Endothelial cell of umbilical vein (primary cell): Measurements from ENCODE around the gene PHACTR1. TPM values are rescaled to one million over a fixed set of nuclear protein-coding genes. Genes with fewer than 3 reads are reported as not detected.

Source experiments
- BruUV-seq: library from RNA; stranded (reverse); fragments of 400-500 nt; replicated peaks from 2 replicates; lab custom pipeline; 2021; lab: Mats Ljungman, UMichigan
- CTCF ChIA-PET: fragments of 300-600, 350-600 bp; sonication (Branson Sonifier 250); formaldehyde crosslinking; loops from one replicate; lab custom pipeline; 2021; ENCODE audit warnings: antibody characterized with exemption, inconsistent platforms; lab: Charles Lee
- POLR2A ChIA-PET: fragments of 300-600, 350-600 bp; sonication (Branson Sonifier 250); formaldehyde crosslinking; loops from one replicate; lab custom pipeline; 2021; ENCODE audit warnings: antibody characterized with exemption, inconsistent platforms; lab: Charles Lee
- DNase-seq: peaks from one replicate; pipeline ENCODE4 v3.0.0-alpha.2; 2011; ENCODE audit warnings: low read depth, low spot score
- FAIRE-seq: peaks from 2 replicates; lab custom pipeline; 2011; peaks lifted over from hg19 to GRCh38; lab: Jason Lieb, UNC
- H2AFZ ChIP-seq: 2 replicates; pipeline ENCODE4 v1.6.0; 2012; ENCODE audit warnings: low read depth, low read length, control low read depth, inconsistent platforms
- H3K27ac ChIP-seq: 2 replicates; pipeline ENCODE4 v1.5.1; 2011; ENCODE audit warnings: low read depth, mild to moderate bottlenecking, control low read depth, low read length, moderate library complexity; ENCODE audit not compliant: insufficient read depth
- H3K27me3 ChIP-seq, 2 experiments: 2 replicates each; pipeline versions ENCODE4 v1.6.0 to v1.6.1; 2011; ENCODE audit warnings: low read length in 2 of 2, mixed read lengths in 1 of 2; ENCODE audit not compliant: control insufficient read depth in 2 of 2, insufficient read depth in 2 of 2
- H3K36me3 ChIP-seq, 2 experiments: 2 replicates in 1 of 2; 3 replicates in 1 of 2; pipeline ENCODE4 v1.5.1; 2011; ENCODE audit warnings: low read length in 2 of 2, mild to moderate bottlenecking in 1 of 2, moderate library complexity in 1 of 2; ENCODE audit not compliant: control insufficient read depth in 2 of 2, insufficient read depth in 2 of 2; ENCODE audit errors: extremely low read depth in 1 of 2
- H3K4me1 ChIP-seq: 3 replicates; pipeline ENCODE4 v1.5.1; 2011; ENCODE audit warnings: mild to moderate bottlenecking, low read length; ENCODE audit not compliant: control insufficient read depth, insufficient read depth; ENCODE audit errors: extremely low read depth
- H3K4me2 ChIP-seq: 2 replicates; pipeline ENCODE4 v1.6.1; 2011; ENCODE audit warnings: low read length, control low read depth, mixed read lengths; ENCODE audit not compliant: insufficient read depth
- H3K4me3 ChIP-seq, 3 experiments: fragments of 200-600 bp in 1 of 3; sonication (generic), shearing (Covaris generic) in 1 of 3; replicated peaks in 1 of 3; 2 replicates each; pipeline ENCODE4 v1.5.1; 2011 to 2016; ENCODE audit warnings: control low read depth in 3 of 3, low read length in 3 of 3, mild to moderate bottlenecking in 2 of 3, inconsistent platforms in 1 of 3, low read depth in 1 of 3, moderate library complexity in 1 of 3; ENCODE audit not compliant: insufficient read depth in 1 of 3
- H3K79me2 ChIP-seq: 2 replicates; pipeline ENCODE4 v1.6.0; 2012; ENCODE audit warnings: low read length, inconsistent platforms; ENCODE audit not compliant: control insufficient read depth, insufficient read depth
- H3K9ac ChIP-seq: replicated peaks from 2 replicates; pipeline ENCODE3; 2011; ENCODE audit warnings: low read length, control low read depth; ENCODE audit not compliant: insufficient read depth; ENCODE audit errors: extremely low read depth
- H3K9me1 ChIP-seq: replicated peaks from 3 replicates; pipeline ENCODE4 v1.6.0; 2011; ENCODE audit warnings: mild to moderate bottlenecking, low read length; ENCODE audit not compliant: control insufficient read depth, insufficient read depth; ENCODE audit errors: extremely low read depth
- H3K9me3 ChIP-seq: replicated peaks from 2 replicates; pipeline ENCODE4 v1.5.1; 2012; ENCODE audit warnings: low read length, inconsistent platforms; ENCODE audit not compliant: control insufficient read depth, insufficient read depth
- H4K20me1 ChIP-seq: replicated peaks from 2 replicates; pipeline ENCODE3; 2011; ENCODE audit warnings: mild to moderate bottlenecking, low read length; ENCODE audit not compliant: control insufficient read depth, insufficient read depth; ENCODE audit errors: extremely low read depth
- EZH2 ChIP-seq: IDR thresholded peaks from 2 replicates; pipeline ENCODE4 v1.6.1; 2012; ENCODE audit warnings: borderline replicate concordance, low read depth, mild to moderate bottlenecking, moderate library complexity, low read length, inconsistent platforms; ENCODE audit not compliant: severe bottlenecking
- FOS ChIP-seq: IDR thresholded peaks from 2 replicates; pipeline ENCODE4 v1.6.1; 2011; ENCODE audit warnings: mild to moderate bottlenecking, low read length, moderate library complexity, borderline replicate concordance; ENCODE audit not compliant: insufficient read depth
- GATA2 ChIP-seq: IDR thresholded peaks from 2 replicates; pipeline ENCODE4 v1.7.0; 2011; ENCODE audit warnings: low read depth, mild to moderate bottlenecking, moderate library complexity, mixed read lengths, low read length; ENCODE audit not compliant: insufficient read length, insufficient read depth
- JUN ChIP-seq: IDR thresholded peaks from 2 replicates; pipeline ENCODE4 v1.6.1; 2011; ENCODE audit warnings: borderline replicate concordance, low read depth; ENCODE audit not compliant: insufficient read length, insufficient read depth
- MAX ChIP-seq: IDR thresholded peaks from 2 replicates; pipeline ENCODE4 v1.6.1; 2011; ENCODE audit not compliant: insufficient read depth, insufficient read length
- MYC ChIP-seq: IDR thresholded peaks from one replicate; pipeline ENCODE4 v1.6.1; 2011; ENCODE audit warnings: mild to moderate bottlenecking, low read depth, low read length
- POLR2A ChIP-seq: IDR thresholded peaks from 2 replicates; pipeline ENCODE4 v1.6.1; 2012; ENCODE audit warnings: low read depth, mild to moderate bottlenecking, control low read depth, low read length
- POLR2AphosphoS5 ChIP-seq: IDR thresholded peaks from 2 replicates; pipeline ENCODE4 v1.6.1; 2012; ENCODE audit warnings: low read depth, mild to moderate bottlenecking, control low read depth, low read length, moderate library complexity; ENCODE audit not compliant: insufficient read depth
- dilution Hi-C: fragments of 300-500 bp; cut with MboI; formaldehyde crosslinking; loops from one replicate; pipeline ENCODE4 v1.15.0; 2019; ENCODE audit warnings: low sequenced_read_pairs; ENCODE audit not compliant: extremely low pct_ligation_motif_present
- intact Hi-C: fragments of 100-400 bp; cut with micrococcal nuclease; formaldehyde crosslinking; loops from one replicate; pipeline ENCODE4 v1.10.0; 2022
- polyA plus RNA-seq, 4 experiments: library from polyadenylated mRNA; depleted of rRNA in 3 of 4; stranded (reverse) in 3 of 4; unstranded in 1 of 4; fragments of >200 nt; gene quantifications; 2 replicates each; pipeline versions ENCODE4 v1.2.1 to v1.2.3, GENCODE V29; 2011 to 2012; ENCODE audit warnings: missing spikeins in 1 of 4
- total RNA-seq: library from RNA; stranded (reverse); gene quantifications from 2 replicates; pipeline ENCODE4 v1.2.3, GENCODE V29; 2021
- TF ChIP-seq, protein P1 (sequence below), 2 donors: IDR thresholded peaks; 1 replicate in 1 of 2; 2 replicates in 1 of 2; pipeline ENCODE4 v1.5.1; 2011; ENCODE audit warnings: low read length in 2 of 2, mild to moderate bottlenecking in 2 of 2, moderate library complexity in 2 of 2, control low read depth in 1 of 2, inconsistent platforms in 1 of 2, low read depth in 1 of 2; ENCODE audit not compliant: insufficient read depth in 1 of 2; ENCODE audit errors: extremely low read depth in 1 of 2

PHACTR1 gene
- total and polyA plus RNA-seq, 2 donors (not counting 3 experiments of a cell fraction or from before 2014, with no cell fraction given), result 2.4 to 23.2 TPM

DNA sequence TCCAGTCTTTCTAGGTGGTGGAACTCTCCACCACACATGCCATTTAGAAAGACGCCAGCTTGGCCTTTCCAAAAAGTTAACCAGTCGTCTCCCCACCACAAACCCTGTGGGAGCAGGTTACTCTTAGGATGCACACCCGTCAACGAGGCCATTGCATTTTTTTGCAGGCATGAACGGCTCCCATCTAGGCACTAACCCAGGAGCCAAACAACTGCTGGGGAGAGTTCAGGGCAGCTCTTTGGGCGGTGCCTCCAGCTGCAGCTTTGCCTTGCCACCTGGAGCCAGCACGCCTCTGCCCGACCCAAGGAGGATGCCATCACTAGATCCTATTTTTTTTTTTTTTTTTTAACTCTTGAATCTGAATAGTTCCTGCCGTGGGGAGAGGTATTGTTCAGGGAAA is 571.9 kb downstream of the PHACTR1 start:
- CTCF ChIA-PET, result no interaction called here

More for the DNA sequence above, 571.9 kb downstream of the PHACTR1 start:
- FAIRE-seq, result no peak
- H3K9me1 ChIP-seq, result no peaks in the 10 kb centered on the region
- H3K9me3 ChIP-seq, result no peaks in the 10 kb centered on the region
- no peak overlapping the region for H3K27ac ChIP-seq
- no TSS peak for BruUV-seq
- intact Hi-C loops (no loop called here), dilution Hi-C loops (no loop called here)
- no peak overlapping the region for H3K9ac ChIP-seq
- H2AFZ ChIP-seq, result no peak overlapping the region
- POLR2A ChIA-PET, result no interaction called here
- peaks cover 2% of the 10 kb centered on the region in 2 experiments for H3K36me3 ChIP-seq
- no peak for TF ChIP-seq JUN
- TF ChIP-seq GATA2, result no peak
- TF ChIP-seq MAX, result no peak
- TF ChIP-seq FOS, result no peak
- TF ChIP-seq, protein P1, sequence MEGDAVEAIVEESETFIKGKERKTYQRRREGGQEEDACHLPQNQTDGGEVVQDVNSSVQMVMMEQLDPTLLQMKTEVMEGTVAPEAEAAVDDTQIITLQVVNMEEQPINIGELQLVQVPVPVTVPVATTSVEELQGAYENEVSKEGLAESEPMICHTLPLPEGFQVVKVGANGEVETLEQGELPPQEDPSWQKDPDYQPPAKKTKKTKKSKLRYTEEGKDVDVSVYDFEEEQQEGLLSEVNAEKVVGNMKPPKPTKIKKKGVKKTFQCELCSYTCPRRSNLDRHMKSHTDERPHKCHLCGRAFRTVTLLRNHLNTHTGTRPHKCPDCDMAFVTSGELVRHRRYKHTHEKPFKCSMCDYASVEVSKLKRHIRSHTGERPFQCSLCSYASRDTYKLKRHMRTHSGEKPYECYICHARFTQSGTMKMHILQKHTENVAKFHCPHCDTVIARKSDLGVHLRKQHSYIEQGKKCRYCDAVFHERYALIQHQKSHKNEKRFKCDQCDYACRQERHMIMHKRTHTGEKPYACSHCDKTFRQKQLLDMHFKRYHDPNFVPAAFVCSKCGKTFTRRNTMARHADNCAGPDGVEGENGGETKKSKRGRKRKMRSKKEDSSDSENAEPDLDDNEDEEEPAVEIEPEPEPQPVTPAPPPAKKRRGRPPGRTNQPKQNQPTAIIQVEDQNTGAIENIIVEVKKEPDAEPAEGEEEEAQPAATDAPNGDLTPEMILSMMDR (IDR thresholded peaks at IDR 0.05; ENCODE audit: extremely low read depth in 1 of 2, insufficient read depth in 1 of 2, low read depth in 1 of 2, low read length in 2 of 2), result no peak
- no peak for TF ChIP-seq MYC
- no peak for TF ChIP-seq POLR2A
- no peak for TF ChIP-seq POLR2AphosphoS5
- no peak for TF ChIP-seq EZH2
- DNase-seq, result no peak
- no peak overlapping the region for H3K4me2 ChIP-seq
- no peaks in the 10 kb centered on the region for H4K20me1 ChIP-seq
- H3K4me1 ChIP-seq, result no peaks in the 10 kb centered on the region
- no peaks in the 10 kb centered on the region for H3K27me3 ChIP-seq
- H3K4me3 ChIP-seq, result no peak overlapping the region
- H3K79me2 ChIP-seq, result no peaks in the 10 kb centered on the region
